ENCODE results near the gene PRR11. TPM values are rescaled to one million over a fixed set of nuclear protein-coding genes. Genes with fewer than 3 reads are reported as not detected.

PRR11 gene
- total RNA-seq, 1 donor from 2014 or later: 14.9 TPM

- no peaks in the 10 kb centered on the region for H3K9me3 ChIP-seq (ENCODE audit: insufficient read depth, low read depth, low read length)
- H3K9ac ChIP-seq (ENCODE audit: low read length): no peak overlapping the region
- no peaks in the 10 kb centered on the region for H3K27me3 Mint-ChIP-seq (ENCODE audit: low read depth, unreplicated experiment)
- peaks cover 8% of the 10 kb centered on the region for H3K4me1 ChIP-seq (ENCODE audit: insufficient read depth, low read length)
- H3K9me3 Mint-ChIP-seq (ENCODE audit: unreplicated experiment): no peaks in the 10 kb centered on the region
- no peaks in the 10 kb centered on the region for H3K27me3 ChIP-seq (ENCODE audit: insufficient read depth, low read length)
- H3K36me3 Mint-ChIP-seq (ENCODE audit: low read depth, unreplicated experiment): no peaks in the 10 kb centered on the region
- H3K4me1 Mint-ChIP-seq (ENCODE audit: low read depth, unreplicated experiment): peaks cover 8% of the 10 kb centered on the region
- no peak for FAIRE-seq
- H3K79me2 ChIP-seq (ENCODE audit: insufficient read depth, low read length): peaks cover 97% of the 10 kb centered on the region
- no peaks in the 10 kb centered on the region for H4K20me1 ChIP-seq (ENCODE audit: insufficient read depth, low read length)
- H3K4me3 ChIP-seq (ENCODE audit: insufficient read depth, low read depth, low read length): no peak overlapping the region
- H3K36me3 ChIP-seq (ENCODE audit: insufficient read depth, low read length): no peaks in the 10 kb centered on the region
- H3K27ac Mint-ChIP-seq (ENCODE audit: unreplicated experiment): no peak overlapping the region
- no peak overlapping the region for H3K4me2 ChIP-seq (ENCODE audit: low read length)
- H3K27ac ChIP-seq (ENCODE audit: low read depth, low read length): no peak overlapping the region
- DNase-seq (ENCODE audit: low read depth): no peak
- H3K4me3 Mint-ChIP-seq (ENCODE audit: unreplicated experiment): no peak overlapping the region
- no peak overlapping the region for H2AFZ ChIP-seq (ENCODE audit: low read depth, low read length)
- TF ChIP-seq CTCF (IDR thresholded peaks at IDR 0.05; ENCODE audit: insufficient read depth, low read depth, low read length): no peak
- no peak for TF ChIP-seq EZH2 (IDR thresholded peaks at IDR 0.05; ENCODE audit: insufficient read depth, low read length)
Measured at GRCh38 chr17:59161477-59161876, 5.9 kb downstream of the PRR11 start.

DNA sequence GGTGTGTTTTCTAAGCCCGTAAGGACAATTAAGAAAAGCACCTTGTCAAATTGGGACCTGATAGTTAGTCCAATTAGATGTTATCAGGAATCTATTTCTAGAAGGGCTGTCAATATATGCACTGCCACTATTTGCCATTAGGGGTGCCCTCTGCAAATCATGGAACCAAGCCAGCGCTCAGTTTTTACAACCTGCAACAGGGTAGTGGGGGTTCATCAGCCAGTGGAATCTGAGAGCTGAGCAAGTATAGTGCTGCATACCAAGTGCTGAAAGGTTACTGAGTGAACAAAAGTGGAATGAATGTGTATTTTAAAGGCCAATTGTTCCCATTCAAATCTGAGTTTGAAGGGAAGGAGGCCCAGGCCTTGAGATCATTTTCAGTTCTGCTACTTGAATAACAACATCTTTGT is 10.4 kb downstream of the PRR11 start:
- no peaks in the 10 kb centered on the region for H3K27me3 Mint-ChIP-seq (ENCODE audit: low read depth, unreplicated experiment)
- peak overlapping the region; percentile 6 for H2AFZ ChIP-seq (ENCODE audit: low read depth, low read length)
- H3K9me3 Mint-ChIP-seq (ENCODE audit: unreplicated experiment): no peaks in the 10 kb centered on the region
- no peak overlapping the region for H3K4me3 ChIP-seq (ENCODE audit: insufficient read depth, low read depth, low read length)
- no peaks in the 10 kb centered on the region for H3K36me3 Mint-ChIP-seq (ENCODE audit: low read depth, unreplicated experiment)
- peak overlapping the region; percentile 30 for H3K4me2 ChIP-seq (ENCODE audit: low read length)
- peaks cover 84% of the 10 kb centered on the region for H3K79me2 ChIP-seq (ENCODE audit: insufficient read depth, low read length)
- H3K27ac Mint-ChIP-seq (ENCODE audit: unreplicated experiment): no peak overlapping the region
- H3K9me3 ChIP-seq (ENCODE audit: insufficient read depth, low read depth, low read length): no peaks in the 10 kb centered on the region
- no peaks in the 10 kb centered on the region for H4K20me1 ChIP-seq (ENCODE audit: insufficient read depth, low read length)
- FAIRE-seq (no peak), DNase-seq (ENCODE audit: low read depth) (peak; percentile 47)
- no peaks in the 10 kb centered on the region for H3K27me3 ChIP-seq (ENCODE audit: insufficient read depth, low read length)
- H3K9ac ChIP-seq (ENCODE audit: low read length): no peak overlapping the region
- H3K4me1 Mint-ChIP-seq (ENCODE audit: low read depth, unreplicated experiment): peaks cover 7% of the 10 kb centered on the region
- H3K27ac ChIP-seq (ENCODE audit: low read depth, low read length): no peak overlapping the region
- H3K36me3 ChIP-seq (ENCODE audit: insufficient read depth, low read length): peaks cover 5% of the 10 kb centered on the region
- H3K4me3 Mint-ChIP-seq (ENCODE audit: unreplicated experiment): no peak overlapping the region
- TF ChIP-seq EZH2 (IDR thresholded peaks at IDR 0.05; ENCODE audit: insufficient read depth, low read length) (no peak), CTCF (IDR thresholded peaks at IDR 0.05; ENCODE audit: insufficient read depth, low read depth, low read length) (peak; percentile 68)
- peaks cover 12% of the 10 kb centered on the region for H3K4me1 ChIP-seq (ENCODE audit: insufficient read depth, low read length)

DNA sequence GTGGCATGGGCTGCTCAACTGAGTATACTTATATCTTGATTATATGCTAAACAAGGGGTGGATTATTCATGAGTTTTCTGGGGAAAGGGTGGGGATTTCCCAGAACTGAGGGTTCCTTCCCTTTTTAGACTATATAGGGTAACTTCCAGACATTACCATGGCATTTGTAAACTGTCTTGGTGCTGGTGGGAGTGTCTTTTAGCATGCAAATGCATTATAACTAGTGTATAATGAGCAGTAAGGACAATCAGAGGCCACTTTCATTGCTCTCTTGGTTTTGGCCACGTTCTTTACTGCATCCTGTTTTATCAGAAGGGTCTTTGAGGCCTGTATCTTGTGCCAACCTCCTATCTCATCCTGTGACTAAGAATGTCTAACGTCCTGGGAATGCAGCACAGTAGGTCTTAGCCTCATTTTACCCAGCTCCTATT is 12.0 kb downstream of the PRR11 start:
- Histone ChIP-seq H3K79me2 (ENCODE audit: insufficient read depth, low read length) (peaks cover 71% of the 10 kb centered on the region), H3K27ac (ENCODE audit: low read depth, low read length) (peak overlapping the region; percentile 40), H3K4me1 (ENCODE audit: insufficient read depth, low read length) (peaks cover 12% of the 10 kb centered on the region), H3K9me3 (ENCODE audit: insufficient read depth, low read depth, low read length) (no peaks in the 10 kb centered on the region), H3K9ac (ENCODE audit: low read length) (no peak overlapping the region), H3K4me2 (ENCODE audit: low read length) (peak overlapping the region; percentile 62), H4K20me1 (ENCODE audit: insufficient read depth, low read length) (no peaks in the 10 kb centered on the region), H3K4me3 (ENCODE audit: insufficient read depth, low read depth, low read length) (no peak overlapping the region), H3K36me3 (ENCODE audit: insufficient read depth, low read length) (peaks cover 9% of the 10 kb centered on the region), H3K27me3 (ENCODE audit: insufficient read depth, low read length) (no peaks in the 10 kb centered on the region), H2AFZ (ENCODE audit: low read depth, low read length) (peak overlapping the region; percentile 35)
- FAIRE-seq (no peak), DNase-seq (ENCODE audit: low read depth) (peak; percentile 59)
- H3K27ac Mint-ChIP-seq (ENCODE audit: unreplicated experiment): no peak overlapping the region
- H3K4me1 Mint-ChIP-seq (ENCODE audit: low read depth, unreplicated experiment): peaks cover 7% of the 10 kb centered on the region
- no peaks in the 10 kb centered on the region for H3K9me3 Mint-ChIP-seq (ENCODE audit: unreplicated experiment)
- TF ChIP-seq CTCF (IDR thresholded peaks at IDR 0.05; ENCODE audit: insufficient read depth, low read depth, low read length): no peak
- TF ChIP-seq EZH2 (IDR thresholded peaks at IDR 0.05; ENCODE audit: insufficient read depth, low read length): no peak
- no peak overlapping the region for H3K4me3 Mint-ChIP-seq (ENCODE audit: unreplicated experiment)
- no peaks in the 10 kb centered on the region for H3K36me3 Mint-ChIP-seq (ENCODE audit: low read depth, unreplicated experiment)
- H3K27me3 Mint-ChIP-seq (ENCODE audit: low read depth, unreplicated experiment): no peaks in the 10 kb centered on the region

Measured in astrocyte (in vitro differentiated cells and primary cell).